GM21825 (cell line): ENCODE results near the gene PTS.
"Not testable (repeated sequence)": the region's sequence is repeated elsewhere in the genome, so short reads cannot be mapped to it uniquely, and the experiment has no call there.

ENCODE experiments used
- ATAC-seq: cut with Tn5 transposase; IDR thresholded peaks from one replicate; pipeline ENCODE4 v1.9.1; 2021; ENCODE audit warnings: mild to moderate bottlenecking, moderate library complexity; ENCODE audit not compliant: unreplicated experiment

The PTS gene

GRCh38 chr11:112226062-112226830 is at the start of gene PTS:
PTS (plus strand) TSS chr11:112226428; CDS start chr11:112226444, 16 bp downstream.
- ATAC-seq: peak; percentile 95

DNA sequence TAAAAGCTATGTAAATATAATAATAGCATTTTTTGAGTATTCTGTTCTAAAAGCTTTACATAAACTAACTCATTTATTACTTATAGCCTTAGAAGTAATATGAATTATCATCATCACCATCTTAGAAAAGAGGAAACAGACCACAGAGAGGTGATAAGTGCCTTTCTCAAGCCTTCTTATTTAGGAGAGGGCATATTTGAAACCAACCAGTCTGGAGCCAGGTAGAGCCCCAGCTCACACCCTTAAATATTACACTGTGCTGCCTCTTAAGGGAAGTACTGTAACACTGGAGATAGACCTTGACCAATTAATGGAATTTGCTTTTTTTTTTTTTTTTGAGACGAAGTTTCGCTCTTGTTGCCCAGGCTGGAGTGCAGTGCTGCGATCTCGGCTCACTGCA is 48.6 kb upstream of the PTS start:
- ATAC-seq: no peak

DNA sequence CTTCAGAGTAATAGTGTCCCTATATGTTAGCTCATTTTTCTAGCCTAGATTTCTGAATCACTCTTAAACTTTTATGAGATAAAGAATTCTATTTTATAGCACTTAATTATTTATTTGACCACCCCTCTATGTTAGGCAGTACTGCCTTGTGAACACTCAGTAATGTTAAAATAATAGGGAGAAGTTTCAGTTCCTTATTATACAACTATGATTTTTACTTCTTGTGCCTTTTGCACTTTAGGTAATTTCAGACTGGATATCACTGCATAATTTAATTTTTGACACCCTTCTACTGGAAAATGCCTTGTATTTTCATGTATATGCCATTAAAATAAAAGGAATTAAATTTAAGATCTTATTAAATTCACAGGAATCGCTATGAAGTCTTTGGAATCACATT is 47.8 kb upstream of the PTS start:
- no peak for ATAC-seq

- ATAC-seq: no peak
These were observed 47.3 kb upstream of the PTS start for GRCh38 chr11:112178936-112179335.

DNA sequence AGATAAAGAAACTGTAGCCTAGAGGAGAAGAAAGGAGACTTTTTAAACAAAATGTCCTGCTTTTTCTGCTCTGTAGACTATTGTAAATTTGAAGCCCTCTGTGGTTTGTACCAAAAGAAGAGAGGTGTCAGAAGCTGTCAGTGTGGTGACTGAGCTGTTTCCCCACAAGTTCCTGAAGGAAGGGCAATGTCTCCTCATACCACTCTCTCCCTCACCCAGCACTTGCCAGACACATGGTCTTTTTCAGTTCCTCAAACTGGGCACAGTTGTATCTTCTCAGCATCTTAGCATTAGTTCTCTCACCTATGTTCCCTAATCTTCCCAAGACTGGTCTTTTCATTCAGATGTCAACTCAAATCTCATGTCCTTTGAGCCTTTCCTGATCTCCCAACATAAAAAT is 46.6 kb upstream of the PTS start:
- peak; percentile 66 for ATAC-seq

DNA sequence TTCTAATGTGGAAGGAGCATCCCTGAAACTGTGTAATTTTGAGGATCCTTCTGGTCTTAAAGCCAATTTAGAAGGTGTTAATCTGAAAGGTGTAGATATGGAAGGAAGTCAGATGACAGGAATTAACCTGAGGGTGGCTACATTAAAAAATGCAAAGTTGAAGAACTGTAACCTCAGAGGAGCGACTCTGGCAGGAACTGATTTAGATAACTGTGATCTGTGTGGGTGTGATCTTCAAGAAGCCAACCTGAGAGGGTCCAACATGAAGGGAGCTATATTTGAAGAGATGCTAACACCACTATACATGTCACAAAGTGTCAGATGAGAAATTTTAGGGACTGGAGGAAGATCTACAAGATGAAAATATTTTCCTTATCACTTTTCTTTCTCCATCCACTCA is 43.4 kb upstream of the PTS start:
- no peak for ATAC-seq

DNA sequence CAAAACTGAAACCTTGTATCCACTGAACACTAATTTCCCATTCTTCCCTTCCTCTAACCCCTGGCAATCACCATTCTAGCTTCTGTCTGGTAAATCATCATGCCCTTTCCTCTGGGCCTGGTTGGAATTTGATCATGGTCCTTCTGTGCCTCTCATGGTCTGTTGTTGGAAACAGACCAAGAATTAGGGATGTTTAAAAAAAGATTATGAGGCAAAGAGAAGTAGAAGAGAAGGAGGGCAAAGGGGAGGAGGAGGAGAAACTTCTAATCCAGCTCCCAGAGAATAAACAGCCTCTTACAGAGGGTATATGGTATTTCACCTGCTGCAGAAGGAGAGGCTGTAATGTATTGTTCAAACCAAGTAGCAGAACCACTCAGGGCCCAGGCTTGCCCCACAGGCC is 40.3 kb upstream of the PTS start:
- ATAC-seq: no peak

DNA sequence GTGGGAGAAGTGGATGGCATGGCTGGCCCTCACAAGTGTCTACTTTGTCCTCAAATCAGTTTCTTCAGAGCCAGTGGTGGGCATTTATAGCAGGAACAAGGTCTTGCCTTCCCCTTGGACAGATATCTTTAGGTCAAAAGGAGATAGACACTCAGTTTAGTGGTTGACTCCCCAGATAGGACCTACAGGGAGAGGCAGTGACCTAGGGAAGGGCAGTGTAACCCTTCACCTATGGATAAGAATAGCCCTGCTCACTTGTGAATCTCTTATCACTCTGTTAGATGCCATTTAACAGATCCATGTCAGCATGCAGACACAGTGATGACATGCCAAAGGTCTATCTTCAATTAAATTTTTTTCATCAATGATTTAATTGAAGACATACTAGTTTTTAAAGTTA is 39.9 kb upstream of the PTS start:
- no peak for ATAC-seq

DNA sequence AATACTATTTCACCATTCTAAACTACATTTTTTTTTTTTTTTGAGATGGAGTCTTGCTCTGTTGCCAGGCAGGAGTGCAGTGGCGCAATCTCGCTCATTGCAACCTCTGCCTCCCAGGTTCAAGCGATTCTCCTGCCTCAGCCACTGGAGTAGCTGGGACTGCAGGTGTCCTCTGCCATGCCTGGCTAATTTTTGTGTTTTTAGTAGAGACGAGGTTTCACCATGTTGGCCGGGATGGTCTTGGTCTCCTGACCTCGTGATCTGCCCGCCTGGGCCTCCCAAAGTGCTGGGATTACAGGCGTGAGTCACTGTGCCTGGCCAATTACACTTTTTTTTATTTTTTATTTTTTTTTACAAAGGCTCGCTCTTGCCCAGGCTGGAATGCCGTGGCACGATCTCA is 31.1 kb upstream of the PTS start:
- ATAC-seq: not testable (repeated sequence)

- no peak for ATAC-seq
These were observed 30.3 kb upstream of the PTS start for GRCh38 chr11:112195951-112196351.

DNA sequence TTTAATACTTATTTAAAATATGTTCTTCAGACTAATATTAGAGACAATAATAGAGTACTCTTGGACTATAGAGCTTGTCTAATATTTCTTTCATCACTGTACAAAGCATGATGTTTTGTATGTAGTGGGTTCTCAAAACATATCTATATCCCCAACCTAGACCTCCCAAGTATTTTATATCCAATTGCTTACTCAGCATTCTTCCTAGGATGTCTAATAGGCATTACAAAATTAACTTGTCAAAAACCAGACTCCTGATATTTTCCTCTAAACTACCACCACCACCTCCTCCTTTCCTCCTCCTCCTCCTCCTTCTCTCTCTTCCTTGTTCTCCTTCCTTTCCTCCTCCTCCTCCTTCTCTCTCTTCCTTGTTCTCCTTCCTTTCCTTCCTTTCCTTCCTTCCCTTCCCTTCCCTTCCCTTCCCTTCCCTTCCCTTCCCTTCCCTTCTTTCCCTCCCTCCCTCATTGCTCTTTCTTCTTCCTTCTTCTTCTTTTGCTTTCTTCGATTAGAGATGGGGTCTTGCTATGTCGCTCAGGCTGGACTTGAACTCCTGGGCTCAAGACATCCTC is 29.6 kb upstream of the PTS start:
- no peak for ATAC-seq

DNA sequence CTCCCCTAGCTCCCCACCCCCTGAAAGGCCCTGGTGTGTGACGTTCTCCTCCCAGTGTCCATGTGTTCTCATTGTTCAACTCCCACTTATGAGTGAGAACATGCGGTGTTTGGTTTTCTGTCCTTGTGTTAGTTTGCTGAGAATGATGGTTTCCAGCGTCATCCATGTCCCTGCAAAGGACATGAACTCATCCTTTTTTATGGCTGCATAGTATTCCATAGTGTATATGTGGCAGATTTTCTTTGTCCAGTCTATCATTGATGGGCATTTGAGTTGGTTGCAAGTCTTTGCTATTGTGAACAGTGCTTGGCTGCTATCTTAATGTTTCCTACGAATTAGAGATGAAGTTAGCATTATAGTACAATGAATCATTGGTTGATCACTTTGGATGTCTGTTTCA is 27.1 kb upstream of the PTS start:
- ATAC-seq: not testable (repeated sequence)

GRCh38 chr11:112200252-112200651 is 26.0 kb upstream of the PTS start:
- no peak for ATAC-seq

- no peak for ATAC-seq
These were observed 20.2 kb upstream of the PTS start for GRCh38 chr11:112206071-112206470.

GRCh38 chr11:112210890-112211289 is 15.3 kb upstream of the PTS start:
- ATAC-seq: no peak

GRCh38 chr11:112211536-112211935 is 14.7 kb upstream of the PTS start:
- no peak for ATAC-seq

GRCh38 chr11:112212290-112212689 is 13.9 kb upstream of the PTS start:
- ATAC-seq: no peak

- no peak for ATAC-seq
These were observed 13.5 kb upstream of the PTS start for GRCh38 chr11:112212710-112213109.

GRCh38 chr11:112213753-112214152 is 12.5 kb upstream of the PTS start:
- no peak for ATAC-seq

DNA sequence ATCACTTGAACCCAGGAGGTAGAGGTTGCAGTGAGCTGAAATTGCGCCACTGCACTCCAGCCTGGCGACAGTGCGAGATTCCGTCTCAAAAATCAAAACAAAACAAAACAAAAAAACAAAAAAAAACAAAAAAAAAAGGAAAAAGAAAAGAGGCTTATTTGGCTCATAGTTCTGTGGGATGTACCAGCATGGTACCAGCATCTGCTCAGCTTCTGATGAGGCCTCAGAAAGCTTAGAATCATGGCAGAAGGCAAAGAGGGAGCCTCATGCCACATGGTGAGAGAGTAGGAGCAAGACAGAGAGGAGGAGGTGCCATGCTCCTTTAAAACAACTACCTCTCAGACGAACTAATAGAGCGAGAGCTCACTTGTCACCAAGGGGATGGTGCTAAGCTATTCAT is 10.6 kb upstream of the PTS start:
- no peak for ATAC-seq

DNA sequence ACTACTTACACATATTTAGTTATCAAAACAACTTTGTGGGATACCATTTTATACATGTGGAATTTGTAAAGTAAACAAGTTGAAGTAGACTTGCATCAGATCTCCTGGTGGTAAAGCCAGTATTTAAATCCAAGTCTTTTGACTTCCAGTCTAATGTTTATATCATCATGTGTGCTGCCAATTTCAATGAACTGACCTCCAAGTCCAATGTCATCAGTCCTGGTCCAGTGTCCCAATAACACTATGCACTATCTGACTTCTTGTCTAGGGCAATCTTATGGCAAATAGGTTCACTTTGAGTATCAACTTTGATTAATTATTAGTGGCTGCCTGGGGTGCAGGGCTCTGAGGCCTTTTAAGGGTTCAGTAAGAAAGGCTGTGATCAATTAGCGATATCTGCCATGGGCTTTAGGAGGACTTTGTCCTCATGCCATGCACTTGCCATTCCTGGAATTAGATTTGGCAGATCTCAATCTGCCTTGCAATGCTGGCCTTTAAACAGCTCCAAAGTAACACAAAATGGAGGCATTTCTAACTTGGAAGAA is 9.6 kb upstream of the PTS start:
- no peak for ATAC-seq

DNA sequence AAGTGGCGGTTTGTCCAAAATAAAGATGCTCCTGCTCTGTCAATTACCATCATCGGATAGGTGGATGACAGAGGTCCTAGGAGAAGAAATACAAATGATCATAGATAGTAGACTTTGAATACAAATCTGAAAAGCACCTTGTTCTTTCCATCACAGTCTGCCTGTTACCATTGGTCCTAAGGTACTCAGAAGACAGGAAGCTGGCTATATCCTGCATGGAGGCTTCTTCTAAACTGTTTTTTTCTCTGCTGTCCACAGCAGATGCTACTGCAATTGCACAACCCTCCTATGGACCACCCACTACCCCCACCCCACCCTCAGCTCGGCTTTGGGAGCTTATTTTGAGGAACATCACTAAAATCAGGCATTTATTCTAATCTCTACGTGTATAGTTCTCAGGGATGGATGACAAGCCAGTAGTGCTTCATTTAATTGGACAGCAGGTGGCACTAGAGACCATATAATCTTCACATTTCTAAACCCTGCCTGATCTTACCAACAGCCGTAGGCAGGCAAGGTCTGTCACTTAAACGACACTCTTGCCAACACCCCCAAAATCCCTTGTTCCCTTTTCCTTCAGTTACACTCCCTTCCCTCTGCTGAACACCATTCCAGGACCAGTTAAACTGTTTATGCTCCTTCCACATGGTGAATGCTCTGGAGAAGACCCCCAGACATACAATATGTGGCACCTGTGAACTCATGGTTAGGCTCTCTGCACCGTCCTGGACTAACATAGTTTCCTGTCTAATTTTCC is 6.6 kb upstream of the PTS start:
- peak; percentile 93 for ATAC-seq
